HepG2 (cell line): Measurements from ENCODE around the gene SMIM24. TPM values are rescaled to one million over a fixed set of nuclear protein-coding genes. Genes with fewer than 3 reads are reported as not detected.

Experiments used
- MED1 ChIP-seq: sonication (generic); formaldehyde crosslinking; IDR thresholded peaks from 2 replicates; pipeline ENCODE4 v1.4.0; 2020; ENCODE audit warnings: missing genetic modification reagents
- NBN ChIP-seq: fragments of 450-650 bp; conservative IDR thresholded peaks from 2 replicates; pipeline ENCODE4 v1.6.1; 2017
- SMYD3 ChIP-seq: sonication (generic); formaldehyde crosslinking; IDR thresholded peaks from 2 replicates; pipeline ENCODE4 v1.8.1; 2023; ENCODE audit warnings: mild to moderate bottlenecking, missing genetic modification reagents
- TFE3 ChIP-seq: IDR thresholded peaks from 2 replicates; pipeline ENCODE4 v1.6.1; 2016
- U2AF2 ChIP-seq: fragments of 200-400 bp; formaldehyde crosslinking; IDR thresholded peaks from 2 replicates; pipeline ENCODE4 v1.6.1; 2017; ENCODE audit warnings: low read depth, mild to moderate bottlenecking, low read length
- YY1 ChIP-seq: IDR thresholded peaks from 2 replicates; pipeline ENCODE4 v1.6.1; 2011; ENCODE audit warnings: low read length, low read depth, moderate library complexity, mild to moderate bottlenecking; ENCODE audit not compliant: insufficient read depth, insufficient replicate concordance
- ZBTB38 ChIP-seq: sonication (generic); formaldehyde crosslinking; IDR thresholded peaks from 2 replicates; pipeline ENCODE4 v1.5.1; 2020; ENCODE audit warnings: mild to moderate bottlenecking, missing genetic modification reagents
- ZNF318 ChIP-seq: sonication (generic); formaldehyde crosslinking; IDR thresholded peaks from 2 replicates; pipeline ENCODE4 v1.4.0; 2020; ENCODE audit warnings: mild to moderate bottlenecking, missing genetic modification reagents
- ZNF441 ChIP-seq: sonication (generic); formaldehyde crosslinking; IDR thresholded peaks from 2 replicates; pipeline ENCODE4 v1.7.0; 2021; ENCODE audit warnings: missing genetic modification reagents, borderline replicate concordance
- ZNF609 ChIP-seq: sonication (generic); formaldehyde crosslinking; IDR thresholded peaks from 2 replicates; pipeline ENCODE4 v1.4.0; 2020; ENCODE audit warnings: mild to moderate bottlenecking, missing genetic modification reagents, borderline replicate concordance
- ZNF639 ChIP-seq: conservative IDR thresholded peaks from 2 replicates; pipeline ENCODE4 v1.6.1; 2018; ENCODE audit warnings: missing genetic modification reagents
- polyA plus RNA-seq, 8 experiments: library from polyadenylated mRNA; depleted of rRNA in 3 of 8; stranded (reverse) in 7 of 8; unstranded in 1 of 8; fragments of >200 nt; fragmentation: Illumina TruSeq in 4 of 8; extraction: Trizol in 4 of 8; gene quantifications; 2 replicates each; pipeline versions ENCODE4 v1.2.1 to v1.2.3, GENCODE V29; 2011 to 2016; ENCODE audit warnings: low read depth in 4 of 8, missing spikeins in 1 of 8, mixed read lengths in 1 of 8; ENCODE audit not compliant: insufficient read depth in 1 of 8
- total RNA-seq, 5 experiments: library from RNA; depleted of rRNA; stranded (reverse); fragments of >200 nt; fragmentation: Illumina TruSeq; extraction: Trizol; gene quantifications; 2 replicates each; pipeline ENCODE4 v1.2.3, GENCODE V29; 2016; ENCODE audit warnings: low read depth in 1 of 5

The SMIM24 gene
- total and polyA plus RNA-seq, 2 of the 13 experiments (the other 11 are each of a cell fraction or from before 2014, with no cell fraction given) = 11.2 to 70.6 TPM

GRCh38 chr19:3505598-3506383, 25.5 kb upstream of the SMIM24 start, which contains the start of gene FZR1 (continued):
- TF ChIP-seq ZBTB38 (peak; percentile 48; the same call in 1 of the 2 replicates), YY1 (peak; percentile 91), MED1 (CRISPR knock-in tag) (peak; percentile 55), ZNF639 (CRISPR knock-in tag) (peak; percentile 58; the same call in 1 of the 2 replicates), ZNF609 (CRISPR knock-in tag) (peak; percentile 32; the same call in 1 of the 2 replicates), TFE3 (no peak), U2AF2 (peak; percentile 88; the same call in 1 of the 2 replicates), ZNF318 (CRISPR knock-in tag) (no peak), SMYD3 (CRISPR knock-in tag) (no peak), NBN (no peak), ZNF441 (no peak; the same call in 1 of the 2 replicates)
